Peyer's patch (tissue), 4 donors: ENCODE data around the gene TMA16.

Experiments used
- POLR2A ChIP-seq, 2 donors: fragments of 450-650 bp; IDR thresholded peaks; one replicate each; pipeline ENCODE4 v1.5.1; 2017; ENCODE audit warnings: antibody characterized with exemption in 2 of 2, mild to moderate bottlenecking in 2 of 2, moderate library complexity in 2 of 2
- TF ChIP-seq, protein P1 (sequence below), 6 experiments: fragments of 450-650 bp in 4 of 6; fragments of 200-600 bp in 2 of 6; sonication (generic) in 1 of 6; IDR thresholded peaks; one replicate each; pipeline ENCODE4 v1.5.1; 2017 to 2019; ENCODE audit warnings: antibody characterized with exemption in 6 of 6, mild to moderate bottlenecking in 3 of 6, moderate library complexity in 1 of 6

- TF ChIP-seq, protein P1, sequence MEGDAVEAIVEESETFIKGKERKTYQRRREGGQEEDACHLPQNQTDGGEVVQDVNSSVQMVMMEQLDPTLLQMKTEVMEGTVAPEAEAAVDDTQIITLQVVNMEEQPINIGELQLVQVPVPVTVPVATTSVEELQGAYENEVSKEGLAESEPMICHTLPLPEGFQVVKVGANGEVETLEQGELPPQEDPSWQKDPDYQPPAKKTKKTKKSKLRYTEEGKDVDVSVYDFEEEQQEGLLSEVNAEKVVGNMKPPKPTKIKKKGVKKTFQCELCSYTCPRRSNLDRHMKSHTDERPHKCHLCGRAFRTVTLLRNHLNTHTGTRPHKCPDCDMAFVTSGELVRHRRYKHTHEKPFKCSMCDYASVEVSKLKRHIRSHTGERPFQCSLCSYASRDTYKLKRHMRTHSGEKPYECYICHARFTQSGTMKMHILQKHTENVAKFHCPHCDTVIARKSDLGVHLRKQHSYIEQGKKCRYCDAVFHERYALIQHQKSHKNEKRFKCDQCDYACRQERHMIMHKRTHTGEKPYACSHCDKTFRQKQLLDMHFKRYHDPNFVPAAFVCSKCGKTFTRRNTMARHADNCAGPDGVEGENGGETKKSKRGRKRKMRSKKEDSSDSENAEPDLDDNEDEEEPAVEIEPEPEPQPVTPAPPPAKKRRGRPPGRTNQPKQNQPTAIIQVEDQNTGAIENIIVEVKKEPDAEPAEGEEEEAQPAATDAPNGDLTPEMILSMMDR (IDR thresholded peaks at IDR 0.05): no peak
- no peak for TF ChIP-seq POLR2A (IDR thresholded peaks at IDR 0.05)
Observed at GRCh38 chr4:163523791-163524365, 29.4 kb downstream of the TMA16 start.
